NCI-H2081 treated with DMSO at 0.1 percent for 48 hours (cell line): ENCODE measurements around the gene FOXP1.

Source experiments
- DNase-seq: peaks from one replicate; lab custom pipeline; 2025; lab: John Stamatoyannopoulos, UW

Gene FOXP1

DNA sequence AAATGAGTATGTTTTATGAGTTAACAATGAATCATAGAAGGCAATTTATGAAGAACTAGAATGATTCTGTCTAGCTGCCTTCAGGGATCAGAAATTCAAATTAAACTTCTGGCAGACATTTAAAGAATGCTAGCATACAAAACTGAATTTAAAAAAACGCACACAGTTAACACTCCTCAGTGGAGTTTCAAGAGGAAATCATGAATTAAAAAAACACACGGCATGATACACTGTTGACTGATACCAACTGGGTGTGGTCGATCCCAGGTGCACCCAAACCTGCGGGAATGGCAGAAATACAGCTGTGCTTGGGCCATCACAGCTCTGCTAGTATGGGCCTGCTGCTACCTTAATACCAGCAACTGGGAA is 526.0 kb downstream of the FOXP1 start:
- DNase-seq: no peak

DNA sequence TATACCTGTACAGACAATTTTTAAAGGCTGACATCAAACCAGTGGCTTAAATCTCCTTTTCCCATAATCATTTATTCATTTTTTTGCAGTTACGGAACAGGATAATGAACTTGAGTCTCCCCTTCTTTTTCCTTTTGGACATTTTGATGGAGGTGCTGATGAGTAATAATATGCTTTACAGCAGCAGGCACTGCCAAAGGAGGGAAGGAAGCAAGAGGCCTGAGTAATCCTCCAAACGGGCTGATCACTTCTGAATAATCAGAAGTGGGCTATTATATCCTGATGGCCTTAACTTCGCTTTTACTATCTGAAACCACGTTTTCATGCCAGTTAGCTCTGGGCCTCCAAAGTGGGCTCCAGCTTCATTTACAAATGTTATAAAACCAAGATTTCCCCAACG is 527.2 kb downstream of the FOXP1 start:
- no peak for DNase-seq

DNA sequence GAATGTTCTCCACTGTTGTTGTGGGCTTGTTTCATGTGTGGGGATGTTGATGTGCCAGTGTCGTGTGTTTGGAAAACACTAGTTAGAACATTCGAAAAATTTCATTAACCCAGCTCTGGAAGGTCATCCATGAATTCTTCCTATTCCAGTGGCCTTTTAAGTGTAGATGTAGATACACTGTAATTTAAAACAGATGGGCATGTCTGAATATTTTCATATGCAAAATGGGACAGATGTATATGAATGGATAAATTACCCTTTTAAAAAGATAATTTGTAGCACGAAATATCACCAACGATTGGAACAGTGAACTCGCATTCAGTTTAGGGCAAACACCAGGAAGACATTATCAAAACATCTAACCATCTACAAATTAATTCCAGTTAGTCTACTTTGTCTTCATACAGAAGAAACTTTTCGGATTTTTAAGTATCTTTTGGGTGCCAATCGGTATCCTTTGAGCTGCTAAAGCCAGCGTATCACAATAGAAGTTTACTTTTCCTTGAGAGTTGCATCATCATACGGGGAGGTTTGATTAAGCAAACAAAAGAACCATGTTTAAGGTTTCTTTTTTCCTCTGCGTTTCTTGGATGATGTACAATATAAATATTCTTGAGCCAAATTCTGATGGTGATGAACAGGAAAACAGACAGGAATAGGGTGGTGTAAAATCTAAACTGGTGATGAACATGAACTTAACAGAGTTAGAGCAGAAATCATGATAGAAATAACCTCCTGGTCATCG is 528.1 kb downstream of the FOXP1 start:
- DNase-seq: no peak

DNA sequence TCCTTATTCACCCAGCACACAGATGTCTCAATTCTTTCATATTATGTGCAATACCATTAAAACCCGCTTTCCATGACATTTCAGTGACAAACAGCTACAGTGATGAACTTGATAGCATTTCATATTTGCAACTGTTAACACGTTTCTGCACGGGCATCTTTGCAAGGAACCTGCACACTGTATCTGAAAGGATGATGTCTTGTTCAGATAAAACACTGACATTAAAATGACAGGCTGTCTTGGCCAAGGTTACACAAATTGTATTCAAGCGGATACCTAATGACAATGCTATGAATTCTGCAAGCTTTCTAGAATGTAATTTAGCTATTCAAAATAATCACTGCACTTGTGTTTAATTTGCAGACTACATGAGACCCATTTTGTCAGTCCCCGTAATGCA is 529.2 kb downstream of the FOXP1 start:
- no peak for DNase-seq

DNA sequence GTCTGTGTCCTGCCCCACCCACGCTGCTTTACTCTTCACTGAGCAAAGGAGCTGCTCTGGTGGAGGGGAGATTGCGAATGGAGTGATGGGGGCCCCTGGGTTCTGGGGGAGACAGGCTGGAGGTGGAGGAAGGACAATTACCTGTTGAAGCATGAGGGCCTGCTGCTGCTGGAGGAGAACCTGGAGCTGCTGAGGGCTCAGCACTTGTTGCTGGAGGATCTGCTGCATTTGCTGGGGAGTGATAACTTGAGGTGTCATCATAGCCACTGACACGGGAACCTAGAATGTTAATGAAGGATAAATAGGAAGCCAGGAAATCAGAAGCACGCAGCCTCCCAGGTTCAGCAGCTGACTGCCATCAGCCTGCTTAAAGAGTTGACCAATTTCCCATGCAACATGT is 530.0 kb downstream of the FOXP1 start:
- DNase-seq: no peak

DNA sequence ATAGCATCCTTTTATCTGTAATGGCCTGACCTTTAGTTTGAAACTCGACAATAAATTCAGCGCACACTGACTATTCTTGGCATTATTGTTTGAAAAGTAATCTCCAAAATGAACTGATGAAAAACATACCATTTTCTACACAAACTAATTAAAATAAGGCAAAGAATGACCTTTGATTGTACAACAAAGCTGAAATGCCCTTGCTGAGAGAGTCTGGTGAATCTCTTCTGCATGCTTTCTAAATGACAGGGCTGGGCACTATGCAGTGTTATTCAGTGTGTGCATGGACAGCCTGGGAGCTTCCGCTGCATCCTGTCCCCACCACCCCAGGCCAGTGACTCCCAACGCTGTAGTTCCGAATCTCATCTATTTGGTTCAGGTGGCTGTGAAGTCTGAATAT is 530.8 kb downstream of the FOXP1 start:
- DNase-seq: no peak

DNA sequence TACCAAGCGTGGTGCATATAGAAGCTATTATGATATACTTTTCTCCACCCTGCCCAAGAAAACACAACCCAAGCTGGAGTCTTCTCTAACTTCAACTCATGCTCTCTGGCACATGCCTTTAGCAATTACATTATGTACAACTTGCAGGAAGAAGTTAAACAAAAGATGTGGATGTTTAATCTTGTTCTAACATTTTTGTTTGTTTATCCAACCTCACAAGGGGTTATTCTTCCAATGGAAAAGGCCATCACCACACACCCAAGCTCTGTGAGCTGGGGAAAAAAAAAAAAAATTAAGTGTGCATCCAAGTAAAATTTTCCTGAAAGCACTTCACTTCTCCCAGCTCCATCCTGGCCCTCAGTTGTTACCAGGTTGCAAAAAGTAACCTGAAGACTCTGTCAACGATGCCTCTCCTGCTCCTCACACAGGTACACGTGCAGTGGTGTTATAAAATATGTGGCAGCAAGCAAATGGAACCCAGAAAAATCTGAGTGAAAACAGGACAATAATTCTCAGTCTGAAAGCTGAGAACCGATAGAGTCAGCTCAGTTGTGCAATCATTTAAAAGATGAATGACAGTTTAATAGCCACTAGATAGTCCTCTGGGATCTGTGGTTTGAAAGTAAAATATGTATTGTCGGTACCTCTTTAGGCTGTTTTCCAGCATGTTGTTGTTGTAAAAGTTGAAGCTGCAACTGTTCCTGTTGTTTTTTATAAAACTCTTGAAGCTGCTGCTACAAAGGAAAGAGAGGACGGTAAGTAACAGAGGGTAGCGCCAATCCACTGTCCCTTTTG is 531.4 kb downstream of the FOXP1 start:
- no peak for DNase-seq

DNA sequence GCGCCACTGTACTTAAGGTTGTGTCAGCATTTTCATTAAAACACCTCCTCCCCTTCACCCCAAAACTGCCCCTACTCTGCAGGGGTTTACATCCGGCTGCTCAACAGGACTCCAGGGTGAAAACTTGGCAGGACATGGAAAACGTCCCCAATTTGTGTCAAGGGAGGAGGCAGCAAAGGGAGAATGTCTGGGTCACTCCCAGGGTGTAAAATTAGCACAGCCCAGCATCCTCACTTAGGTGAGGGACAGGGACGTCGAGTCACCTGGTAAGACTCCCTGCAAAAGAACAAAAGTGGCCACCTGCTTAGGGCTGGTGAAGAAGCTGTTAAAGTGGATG is 532.3 kb downstream of the FOXP1 start:
- DNase-seq: no peak

DNA sequence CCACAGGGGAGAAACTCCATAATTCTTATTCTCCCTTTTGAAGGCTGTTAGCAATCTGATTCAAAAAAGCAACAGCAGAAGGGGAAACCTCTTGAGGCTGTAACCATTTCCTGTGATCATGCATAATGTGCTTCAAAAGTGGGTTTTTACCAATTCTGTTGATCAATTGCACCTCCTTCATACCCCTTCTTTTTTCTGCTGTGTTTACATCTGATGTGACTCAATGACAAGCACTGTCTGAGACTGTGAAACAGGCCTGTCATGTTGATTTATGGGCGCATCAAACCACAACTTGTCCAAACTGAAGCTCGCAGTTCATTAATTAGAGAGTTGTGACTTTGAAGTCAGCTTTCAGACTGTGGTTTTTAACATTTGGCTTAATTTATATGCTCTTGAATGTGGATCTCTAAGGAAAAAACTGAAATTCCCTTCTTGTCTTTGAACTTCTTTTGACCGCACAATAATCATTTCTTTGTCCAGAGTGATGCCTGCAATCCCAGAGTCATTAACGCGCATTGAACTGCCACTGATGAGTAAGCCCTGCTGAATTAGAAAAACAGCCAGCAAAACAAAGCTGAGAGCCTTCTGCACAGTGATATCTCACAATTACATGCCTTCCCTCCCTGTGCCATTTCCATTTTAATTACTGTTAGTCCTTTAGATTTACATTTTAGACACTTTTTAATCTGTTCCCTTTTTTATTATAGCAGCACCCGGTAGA is 532.8 kb downstream of the FOXP1 start:
- no peak for DNase-seq

DNA sequence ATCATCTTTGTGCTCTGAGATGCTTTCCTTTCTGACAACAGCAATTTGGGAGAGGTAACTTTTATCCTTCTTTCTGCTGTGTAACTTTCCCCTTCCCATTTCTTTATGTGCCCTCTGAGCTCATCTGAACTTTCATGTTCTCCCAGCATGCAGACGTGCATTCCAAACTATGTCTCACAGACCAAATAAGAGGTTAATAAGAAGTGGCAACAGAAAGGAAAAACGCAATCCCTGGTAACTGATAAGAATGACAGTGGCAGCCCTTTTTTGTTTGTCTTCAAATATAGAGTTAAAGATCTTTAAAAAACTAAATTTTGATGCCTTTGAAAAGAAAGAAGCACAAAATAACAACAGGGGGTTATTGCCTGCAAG is 533.4 kb downstream of the FOXP1 start:
- no peak for DNase-seq

DNA sequence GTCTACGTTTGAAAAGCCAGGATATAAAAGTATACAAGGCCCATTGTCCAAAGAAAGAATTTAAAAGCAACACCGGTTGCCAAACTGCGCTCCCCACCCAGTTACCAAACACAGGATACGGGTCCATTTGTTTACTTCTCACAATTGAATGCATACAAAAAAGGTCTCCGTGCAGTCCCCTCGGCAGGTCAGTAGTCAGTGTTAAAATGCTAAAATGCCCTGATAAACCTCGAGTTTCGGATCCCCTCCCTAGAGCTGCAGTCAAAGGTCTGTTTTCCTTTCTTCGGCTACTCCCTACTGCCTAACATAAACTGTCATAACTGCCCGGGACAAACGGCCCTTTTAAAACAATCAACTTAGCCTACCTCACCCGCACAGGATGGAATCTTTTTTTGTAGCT is 534.6 kb downstream of the FOXP1 start:
- no peak for DNase-seq

DNA sequence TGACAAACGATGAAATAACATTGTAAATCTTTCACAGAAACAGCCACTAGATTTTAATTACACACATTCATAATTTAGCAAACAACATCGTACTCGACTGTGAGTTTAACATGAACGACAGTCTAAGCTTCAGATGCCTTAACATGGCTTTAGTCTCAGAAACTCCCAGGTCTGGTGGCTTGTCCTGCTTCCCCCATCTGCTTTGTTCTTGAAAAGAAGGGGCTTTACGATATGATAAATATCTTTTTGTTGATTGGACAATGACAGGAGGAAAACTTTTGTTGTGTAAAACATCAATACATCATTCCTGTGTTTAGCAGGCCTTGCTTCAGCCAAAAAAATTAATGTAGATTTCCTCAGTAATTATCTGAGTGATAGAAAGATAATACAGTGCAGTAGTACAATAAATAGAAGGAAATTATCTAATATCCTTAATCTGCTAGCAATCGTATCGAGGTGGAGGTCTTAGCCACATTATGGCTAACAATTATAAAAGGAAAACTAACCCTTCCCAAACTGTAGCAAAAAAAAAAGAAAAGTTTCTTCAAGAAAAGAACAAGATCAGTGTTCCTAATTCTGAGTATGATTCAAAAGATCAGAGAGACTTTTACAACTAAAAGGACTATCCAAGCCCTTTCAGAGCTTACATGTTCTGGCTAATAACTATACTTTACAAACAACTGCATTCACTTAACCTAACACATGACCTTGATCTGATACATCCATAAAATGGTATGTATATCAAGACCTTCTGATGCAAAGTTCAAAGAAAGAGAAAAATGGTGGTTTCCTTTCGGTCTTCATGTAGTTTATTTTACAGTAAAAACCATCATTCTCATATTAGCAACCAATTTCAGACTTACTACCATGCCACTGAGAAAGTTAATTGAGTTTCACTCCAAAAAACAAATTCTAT is 535.7 kb downstream of the FOXP1 start:
- no peak for DNase-seq

DNA sequence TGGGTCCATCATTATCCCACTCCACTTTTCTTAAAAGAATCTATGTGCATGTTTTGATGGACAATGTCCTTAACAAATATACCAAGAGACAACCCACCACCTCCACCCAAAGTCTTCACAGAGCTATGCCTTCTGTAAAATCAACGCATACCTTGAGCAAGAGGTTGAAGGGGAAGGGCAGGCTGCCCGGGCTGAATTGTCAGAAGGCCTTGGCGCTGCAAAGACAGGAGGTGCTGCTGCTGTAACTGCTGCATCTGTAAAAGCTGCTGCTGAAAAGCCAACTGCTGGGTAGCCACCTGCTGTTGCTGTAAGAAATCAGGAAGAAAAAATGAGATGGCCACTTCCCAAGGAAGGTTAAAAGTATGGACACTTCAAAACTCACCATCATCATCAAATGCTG is 536.7 kb downstream of the FOXP1 start:
- DNase-seq: no peak

DNA sequence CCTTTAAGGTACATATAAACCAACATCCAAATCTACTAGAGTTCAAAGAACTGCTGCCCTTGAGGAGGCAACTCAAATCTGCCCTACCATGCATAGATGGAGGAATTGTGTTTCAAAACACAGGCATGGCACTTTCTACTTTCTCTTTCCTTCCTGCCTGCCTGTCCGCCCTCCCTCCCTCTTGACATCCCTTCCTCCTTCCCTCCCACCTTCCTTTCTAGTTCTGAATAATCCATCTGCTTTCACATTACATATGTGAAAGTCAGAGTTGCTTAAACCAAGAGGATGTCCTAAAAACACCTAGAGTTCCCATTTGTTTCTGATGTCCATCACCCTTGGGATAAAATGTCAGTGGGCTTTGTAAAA is 537.6 kb downstream of the FOXP1 start:
- DNase-seq: no peak

DNA sequence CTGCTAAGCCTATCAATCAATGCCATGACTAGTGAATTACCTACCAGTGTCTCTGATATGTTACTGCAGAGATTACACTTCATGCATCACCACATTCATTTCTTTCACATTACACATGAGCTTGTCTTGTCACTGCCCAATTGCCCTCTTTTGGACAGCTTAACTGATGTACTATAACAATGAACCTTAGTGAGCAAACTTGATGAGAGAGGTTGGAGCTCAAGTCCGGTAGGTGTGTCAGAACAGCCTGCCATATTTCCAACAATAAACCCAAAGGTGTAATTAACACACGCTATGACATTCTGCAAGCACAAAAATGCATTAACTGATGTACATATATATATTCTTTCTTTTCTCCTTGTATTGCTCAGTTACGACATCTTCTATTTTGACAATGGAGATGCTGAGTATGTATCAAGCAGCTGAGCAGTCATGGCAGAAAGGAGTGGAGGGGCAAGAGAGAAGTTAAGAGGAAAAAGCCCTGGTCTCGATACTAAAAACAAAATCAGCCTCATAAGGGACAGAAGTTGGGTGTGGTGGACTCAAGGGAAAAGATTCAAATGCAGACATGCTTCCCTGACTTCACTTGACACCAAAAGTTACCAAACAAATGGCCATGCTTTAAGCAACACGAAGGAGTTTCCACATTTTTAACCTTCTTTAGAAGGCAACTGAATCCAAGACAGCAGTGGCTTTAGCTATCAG is 538.2 kb downstream of the FOXP1 start:
- DNase-seq: no peak

DNA sequence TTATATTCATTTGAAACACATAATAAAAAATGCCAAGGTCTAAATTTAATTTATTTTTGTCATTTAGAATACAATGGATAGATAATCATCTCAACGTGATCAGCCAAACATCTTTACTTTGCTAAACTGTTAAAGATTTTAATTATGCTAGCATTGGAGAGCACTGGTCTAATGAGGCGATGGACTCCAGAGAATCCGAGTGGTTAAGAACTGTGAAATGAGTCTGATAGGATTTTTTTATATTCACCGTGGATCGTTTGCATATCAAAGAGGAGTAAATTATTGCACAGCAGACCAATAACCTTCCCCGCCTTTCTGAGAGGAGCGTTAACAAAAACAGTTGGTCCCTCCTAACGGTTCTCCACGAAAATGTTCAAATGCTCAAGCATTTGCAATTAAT is 540.8 kb downstream of the FOXP1 start:
- DNase-seq: no peak

DNA sequence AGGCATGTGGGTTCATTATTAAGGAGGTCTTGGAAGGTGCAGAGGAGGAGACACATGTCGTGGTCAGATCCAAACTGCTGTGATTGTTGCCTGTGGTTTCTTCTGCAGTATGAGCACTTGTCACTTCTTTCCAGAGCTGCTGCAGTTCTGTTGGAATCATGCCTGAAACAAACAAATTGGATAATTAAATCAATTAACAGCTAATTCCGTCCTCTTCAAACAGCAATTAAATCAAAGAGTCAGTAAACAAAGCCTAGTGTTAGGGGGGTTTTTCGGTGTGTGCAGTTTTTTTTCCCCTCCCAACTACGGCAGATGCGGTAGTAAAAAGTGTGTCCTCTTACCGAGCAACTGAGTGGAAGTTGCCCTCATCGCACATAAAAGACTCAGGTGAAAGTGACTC is 542.2 kb downstream of the FOXP1 start:
- DNase-seq: no peak

DNA sequence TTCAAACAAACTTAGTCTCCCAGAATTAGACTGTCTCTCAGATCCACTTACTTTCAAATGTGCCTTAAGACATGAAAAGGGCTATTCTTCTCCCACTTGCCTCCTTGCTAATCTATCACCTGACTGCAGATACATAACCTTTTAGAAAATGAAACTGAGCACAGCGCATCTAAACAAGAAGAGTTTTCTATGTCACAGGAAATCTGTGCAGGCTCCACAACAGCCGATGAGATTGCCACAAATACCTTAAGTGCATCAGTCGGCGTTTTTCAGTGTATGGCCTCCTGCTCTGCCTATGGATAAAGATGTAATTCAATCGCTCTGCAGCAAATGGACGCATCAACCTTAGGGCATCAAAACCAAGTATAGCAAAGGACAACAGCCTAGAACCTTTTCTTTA is 544.2 kb downstream of the FOXP1 start:
- DNase-seq: no peak

DNA sequence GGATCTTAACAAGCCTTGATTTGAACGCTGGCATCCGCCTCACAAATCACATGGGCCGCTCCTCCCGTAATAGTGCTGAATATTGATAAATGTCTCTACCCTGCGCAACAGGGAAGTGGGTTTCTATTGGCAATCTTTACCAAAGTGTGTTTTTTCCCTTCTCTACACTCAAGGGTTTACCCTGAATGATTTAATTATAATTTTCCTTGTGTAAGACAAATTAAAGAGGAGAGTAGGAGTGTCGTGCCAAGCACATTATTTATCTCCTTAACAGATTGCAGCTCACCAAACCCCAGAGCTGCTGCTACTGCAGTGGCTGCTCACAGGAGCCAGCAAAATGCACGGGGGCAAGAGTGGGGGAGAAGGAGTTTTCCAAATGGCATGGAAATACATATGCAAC is 545.8 kb downstream of the FOXP1 start:
- no peak for DNase-seq

DNA sequence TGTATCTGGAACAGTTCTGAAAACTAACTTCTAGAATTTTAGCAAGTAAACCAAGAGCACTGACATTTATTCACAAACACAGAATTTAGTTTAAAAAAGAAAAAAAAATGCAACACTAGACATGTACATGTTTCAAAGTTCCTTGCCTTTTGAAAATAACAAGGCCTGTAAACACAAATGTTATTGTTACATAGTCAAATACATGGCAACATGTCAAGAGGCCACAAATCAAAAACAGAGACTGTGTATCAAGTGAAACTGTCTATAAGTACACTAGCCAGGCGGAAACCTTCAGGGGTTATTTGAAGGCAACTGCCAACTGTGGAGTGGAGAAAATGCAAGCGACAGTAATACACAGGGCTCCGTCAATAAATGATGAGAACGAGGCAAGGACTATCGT is 547.6 kb downstream of the FOXP1 start:
- DNase-seq: no peak

DNA sequence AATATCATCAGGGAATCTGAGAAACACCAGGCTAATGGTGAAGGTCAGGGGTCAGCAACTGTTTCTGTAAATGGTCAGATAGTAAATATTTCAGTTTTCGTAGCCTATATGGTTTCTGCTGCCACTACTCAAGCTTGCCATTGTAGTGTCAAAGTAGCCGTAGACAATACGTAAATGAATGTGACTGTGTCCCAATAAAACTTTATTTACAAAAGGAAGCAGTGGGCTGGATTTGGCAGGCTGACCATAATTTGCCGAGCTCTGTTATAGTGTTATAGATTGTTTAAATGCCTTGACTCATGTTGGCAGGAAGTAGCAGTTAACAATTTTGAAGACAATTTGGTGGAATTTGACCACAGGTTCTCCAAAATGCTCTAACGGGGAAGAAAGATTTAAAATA is 548.2 kb downstream of the FOXP1 start:
- no peak for DNase-seq
